HG03108 (cell line): ENCODE data around the gene ARHGAP26.
A peak's percentile ranks its signal among the peaks of the same experiment; 100 is the strongest.

Source experiments
- ATAC-seq: cut with Tn5 transposase; IDR thresholded peaks from one replicate; pipeline ENCODE4 v1.9.1; 2021; ENCODE audit warnings: moderate library complexity; ENCODE audit not compliant: unreplicated experiment

The ARHGAP26 gene

DNA sequence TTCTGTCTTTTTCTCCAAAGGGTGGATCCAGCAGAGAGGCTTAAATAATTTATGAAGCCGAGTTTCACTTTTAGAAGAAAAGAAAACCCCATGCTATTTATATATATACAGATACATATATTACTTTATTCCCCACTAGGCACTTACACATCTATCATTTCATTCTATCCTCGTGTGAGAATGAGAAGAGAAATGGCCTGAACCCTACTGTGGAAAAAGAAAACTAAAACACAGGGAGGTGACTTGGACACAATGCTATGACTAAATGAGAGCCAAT lies 438.1 kb downstream of the ARHGAP26 start:
- no peak for ATAC-seq

- no peak for ATAC-seq
Measured at GRCh38 chr5:143208781-143209510, 438.8 kb downstream of the ARHGAP26 start.

DNA sequence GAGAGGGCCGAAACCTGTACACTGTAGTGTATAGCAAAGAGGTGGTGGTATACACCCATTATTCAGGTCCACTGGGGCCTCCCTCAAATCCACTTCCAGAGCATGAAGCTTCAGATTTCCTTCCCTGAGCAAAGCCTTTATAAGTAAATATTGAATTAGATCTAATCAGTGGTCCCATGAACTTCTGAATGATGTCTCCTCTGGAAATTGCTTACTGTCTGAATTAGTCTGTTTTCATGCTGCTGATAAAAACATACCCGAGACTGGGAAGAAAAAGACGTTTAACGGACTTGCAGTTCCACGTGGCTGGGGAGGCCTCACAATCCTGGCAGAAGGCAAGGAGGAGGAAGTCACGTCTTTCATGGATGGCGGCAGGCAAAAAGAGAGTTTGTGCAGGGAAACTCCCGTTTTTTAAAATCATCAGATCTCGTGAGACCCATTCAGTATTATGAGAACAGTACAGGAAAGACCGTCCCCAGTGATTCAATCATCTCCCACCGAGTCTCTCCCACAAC lies 439.8 kb downstream of the ARHGAP26 start:
- no peak for ATAC-seq

- ATAC-seq, result no peak
Measured at GRCh38 chr5:143210576-143210975, 440.4 kb downstream of the ARHGAP26 start.

GRCh38 chr5:143212261-143212660 lies 442.1 kb downstream of the ARHGAP26 start:
- no peak for ATAC-seq

DNA sequence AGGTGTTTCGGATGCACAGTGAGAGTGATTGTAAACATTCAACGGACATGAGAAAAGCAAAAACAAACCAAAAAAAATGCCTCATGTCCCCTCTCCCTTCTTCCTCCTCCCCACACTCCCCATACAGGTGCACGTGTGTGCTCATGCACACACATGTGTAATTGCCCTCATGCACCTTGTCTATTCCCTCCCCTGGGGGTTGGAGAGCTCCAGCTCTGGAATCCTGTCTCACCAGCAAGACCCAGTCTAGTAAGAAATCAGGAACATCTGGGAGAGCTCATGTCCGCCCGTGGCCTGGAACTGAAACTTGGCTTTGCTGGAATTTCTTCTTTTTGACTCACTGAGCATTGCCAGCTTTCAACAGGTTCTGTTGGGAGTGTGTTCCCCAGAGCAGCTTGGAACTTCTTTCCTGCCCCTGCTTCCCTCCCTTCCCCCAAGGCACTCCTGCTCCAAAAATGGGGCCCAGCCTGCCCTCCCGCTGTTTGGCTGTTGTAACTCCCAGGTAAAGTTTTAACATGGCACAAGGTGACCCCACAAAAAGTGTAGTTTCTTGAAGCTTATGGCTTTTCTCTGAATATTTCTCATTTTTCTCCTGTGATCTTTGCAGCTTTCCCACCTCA lies 443.2 kb downstream of the ARHGAP26 start:
- no peak for ATAC-seq

GRCh38 chr5:143213851-143214363 lies 443.7 kb downstream of the ARHGAP26 start:
- peak; percentile 49 for ATAC-seq

DNA sequence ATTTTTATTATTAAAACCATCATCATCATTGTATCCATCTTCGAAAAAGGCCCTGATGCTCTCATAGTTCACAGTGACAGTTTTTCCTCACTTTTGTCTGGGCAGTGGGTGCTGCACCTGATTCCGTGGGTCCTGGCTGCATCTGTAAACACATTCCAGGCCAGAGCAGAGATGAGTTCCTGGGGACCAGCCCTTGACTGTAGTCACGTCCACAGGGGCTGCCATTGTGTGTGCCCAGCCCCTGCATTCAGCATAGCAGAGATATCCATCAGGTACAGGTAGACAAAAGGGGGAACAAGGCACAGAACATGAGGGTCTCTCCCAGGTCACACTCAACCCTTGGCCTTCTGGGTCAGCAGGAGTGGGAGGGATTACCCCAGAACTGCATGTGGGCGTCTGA lies 444.3 kb downstream of the ARHGAP26 start:
- ATAC-seq, result no peak

DNA sequence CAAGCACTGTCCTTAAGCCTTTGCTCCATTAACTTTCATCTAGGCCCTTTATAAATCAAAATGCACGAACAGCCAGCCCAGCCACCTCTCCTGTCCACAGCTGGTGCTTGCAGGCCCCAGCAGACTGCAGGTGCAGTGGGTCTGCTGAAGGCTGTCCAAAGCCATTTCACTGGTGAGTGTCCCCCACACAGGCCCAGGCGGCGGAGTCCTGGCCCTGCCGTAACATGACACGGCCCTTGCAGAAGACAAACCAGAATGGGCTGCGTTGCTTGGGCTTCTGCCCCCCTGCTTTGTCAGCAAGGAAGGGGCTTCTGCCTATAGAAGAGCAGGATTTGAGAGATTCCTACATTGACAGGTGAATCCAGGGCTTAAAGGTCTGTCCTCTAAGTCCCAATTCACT lies 444.7 kb downstream of the ARHGAP26 start:
- ATAC-seq, result no peak

- no peak for ATAC-seq
Measured at GRCh38 chr5:143215690-143216089, 445.5 kb downstream of the ARHGAP26 start.

DNA sequence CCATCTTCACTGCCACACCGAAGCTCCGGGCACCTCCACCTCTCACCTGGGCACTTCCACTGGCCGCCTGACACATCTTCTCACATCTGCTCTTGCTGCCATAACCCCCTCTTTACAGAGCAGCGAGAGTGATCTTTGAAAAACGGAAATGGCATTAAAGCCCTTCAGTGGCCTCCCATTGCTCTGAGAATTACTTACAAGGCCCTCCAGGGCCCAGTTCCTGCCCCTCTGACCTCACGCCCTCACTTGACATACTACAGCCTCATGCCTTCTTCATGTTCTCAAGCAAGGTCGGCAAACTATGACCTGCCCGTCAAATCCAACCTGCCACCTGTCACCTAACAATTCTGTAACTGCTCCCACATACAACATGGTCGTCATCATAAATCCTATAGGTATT lies 446.0 kb downstream of the ARHGAP26 start:
- no peak for ATAC-seq

DNA sequence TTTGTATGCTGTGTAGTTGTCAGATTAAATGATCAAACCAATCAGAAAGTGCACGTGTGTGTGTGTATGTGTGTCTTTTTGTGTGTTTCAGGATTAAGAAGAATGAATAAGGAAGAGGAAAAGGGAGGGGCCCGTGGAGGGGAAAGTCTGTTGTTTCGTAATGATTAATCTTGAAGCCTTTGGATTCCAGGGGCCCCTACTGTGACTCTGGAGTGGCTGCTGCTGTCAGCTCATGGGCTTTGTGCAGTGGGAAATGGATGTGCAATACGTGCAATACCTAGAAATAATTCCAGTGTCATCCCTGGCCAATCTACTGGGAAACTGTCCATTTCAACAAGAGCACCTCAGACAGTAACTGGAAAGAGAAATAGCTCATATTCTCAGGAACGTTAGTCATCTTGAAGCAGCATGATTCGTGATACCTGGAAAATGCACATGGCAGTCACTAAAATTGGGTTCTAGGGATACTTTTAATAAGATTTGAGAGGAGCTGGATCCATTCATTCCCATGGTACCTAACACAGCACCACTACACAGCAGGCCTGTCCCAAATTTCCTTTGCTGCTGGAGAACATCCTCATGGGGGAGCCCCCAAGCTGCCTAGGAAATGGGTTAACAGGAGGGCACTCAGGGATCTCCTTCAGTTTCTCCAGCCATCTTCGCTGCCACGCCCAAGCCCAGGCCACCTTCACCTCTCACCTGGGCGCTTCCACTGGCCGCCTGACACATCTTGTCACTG lies 447.1 kb downstream of the ARHGAP26 start:
- ATAC-seq, result no peak

DNA sequence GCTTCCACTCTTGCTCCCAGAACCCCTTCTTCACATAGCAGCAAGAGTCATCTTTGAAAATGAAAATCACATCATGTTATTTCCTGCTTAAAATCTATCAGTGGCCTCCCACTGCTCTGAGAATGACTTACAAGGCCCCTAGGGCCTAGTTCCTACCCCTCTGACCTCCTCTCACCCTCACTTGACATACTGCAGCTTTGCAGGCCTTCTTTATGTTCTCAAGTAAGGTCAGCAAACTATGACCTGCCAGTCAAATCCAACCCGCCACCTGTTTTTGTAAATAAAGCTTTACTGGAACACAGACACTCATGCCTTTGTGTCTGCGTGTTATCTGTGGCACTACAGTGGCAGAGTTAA lies 447.6 kb downstream of the ARHGAP26 start:
- ATAC-seq, result peak; percentile 41

DNA sequence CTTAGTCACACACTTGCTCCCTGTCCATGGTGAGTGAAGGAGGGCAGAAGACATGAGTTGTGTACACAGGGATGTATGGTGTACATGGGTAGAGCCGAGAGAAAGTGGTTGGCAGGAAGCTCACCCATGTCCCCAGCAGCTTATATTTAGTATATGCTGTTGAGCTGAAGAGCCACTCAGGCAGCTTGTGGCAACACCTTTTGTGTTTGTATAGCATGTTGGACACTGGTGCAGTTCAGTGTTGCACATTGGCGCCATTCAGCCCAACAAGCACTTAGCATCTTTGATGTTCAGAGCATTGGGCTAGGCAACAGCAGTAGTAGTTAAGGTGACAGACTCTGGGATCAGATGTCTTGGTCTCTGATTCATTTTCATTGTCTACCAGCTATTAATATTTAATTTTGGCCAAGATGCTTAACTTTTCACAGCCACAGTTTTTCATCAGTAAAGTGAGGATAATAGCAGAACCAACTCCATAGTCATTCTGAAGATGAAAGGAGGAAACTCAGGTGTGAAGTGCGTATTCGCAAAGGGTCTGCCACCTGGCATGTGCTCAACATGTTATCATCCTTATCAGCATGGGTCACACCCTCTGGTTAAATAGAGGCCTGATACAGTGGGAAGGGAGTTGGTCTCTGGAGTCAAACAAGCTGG lies 448.5 kb downstream of the ARHGAP26 start:
- ATAC-seq, result no peak

- no peak for ATAC-seq
Measured at GRCh38 chr5:143219696-143220095, 449.5 kb downstream of the ARHGAP26 start.

DNA sequence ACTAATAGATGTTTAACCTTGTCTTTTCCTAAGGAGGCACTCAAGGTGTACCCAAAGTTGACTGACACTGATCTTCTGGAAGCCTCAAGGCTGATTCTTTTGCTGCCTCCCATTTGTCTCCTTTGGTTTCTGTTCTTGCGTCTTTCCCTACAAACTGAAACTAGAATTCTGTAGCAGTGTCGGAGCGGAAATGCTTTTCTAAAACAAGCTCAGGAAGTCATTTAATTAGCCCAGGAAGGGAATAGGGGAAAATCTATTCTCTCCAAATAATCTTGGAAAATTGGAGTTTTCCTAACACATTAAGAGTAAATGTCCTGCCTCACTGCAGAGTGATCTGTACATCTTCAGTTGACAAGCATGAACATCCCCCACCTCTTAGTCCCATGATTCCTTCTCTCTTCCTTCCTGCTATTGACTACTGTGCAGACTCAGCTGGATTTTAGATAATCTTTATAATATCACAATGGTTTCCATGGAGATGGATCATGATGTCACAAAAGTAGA lies 450.6 kb downstream of the ARHGAP26 start:
- ATAC-seq, result no peak

DNA sequence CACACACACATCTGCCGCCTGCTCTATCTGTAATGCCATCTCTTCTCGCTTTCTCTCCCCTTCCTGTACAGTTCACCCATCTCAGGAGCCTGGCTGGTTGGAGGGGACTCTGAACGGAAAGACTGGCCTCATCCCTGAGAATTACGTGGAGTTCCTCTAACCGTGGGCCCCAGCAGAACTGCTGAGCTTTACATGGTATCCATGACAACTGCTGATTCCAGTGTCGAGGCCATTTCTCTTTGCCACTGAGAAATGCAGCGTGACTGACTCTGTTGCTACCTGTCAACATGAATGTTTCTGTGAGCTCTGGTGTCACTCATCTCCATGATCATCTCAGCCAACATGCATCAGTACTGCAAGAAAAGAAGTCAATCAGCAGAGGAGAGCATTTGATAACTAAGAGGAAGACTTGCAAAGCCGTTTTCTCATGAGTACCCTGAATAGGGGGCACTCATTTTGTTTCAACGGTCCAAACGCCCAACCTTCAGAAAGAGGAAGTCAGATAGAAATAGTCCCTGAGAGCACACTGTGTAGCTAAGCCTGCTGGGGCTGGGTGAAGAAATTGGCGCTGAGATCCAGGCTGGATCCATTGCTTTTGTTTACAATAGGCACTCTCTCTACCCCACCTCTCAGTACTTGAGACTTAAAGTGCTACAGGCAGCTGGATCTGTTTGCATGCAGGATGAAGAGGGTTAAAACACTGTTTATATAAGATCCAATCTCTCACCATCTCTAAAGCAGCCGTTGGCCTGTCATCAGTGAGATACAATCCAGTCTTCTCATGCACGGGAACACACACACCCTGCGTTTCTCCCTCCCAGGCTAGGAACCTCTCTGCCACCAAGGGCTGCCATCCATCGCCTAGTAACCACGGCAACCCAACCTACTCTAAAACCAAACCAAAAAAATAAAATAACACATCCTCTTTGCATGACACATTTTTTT lies 452.4 kb downstream of the ARHGAP26 start:
- ATAC-seq, result peak; percentile 56

DNA sequence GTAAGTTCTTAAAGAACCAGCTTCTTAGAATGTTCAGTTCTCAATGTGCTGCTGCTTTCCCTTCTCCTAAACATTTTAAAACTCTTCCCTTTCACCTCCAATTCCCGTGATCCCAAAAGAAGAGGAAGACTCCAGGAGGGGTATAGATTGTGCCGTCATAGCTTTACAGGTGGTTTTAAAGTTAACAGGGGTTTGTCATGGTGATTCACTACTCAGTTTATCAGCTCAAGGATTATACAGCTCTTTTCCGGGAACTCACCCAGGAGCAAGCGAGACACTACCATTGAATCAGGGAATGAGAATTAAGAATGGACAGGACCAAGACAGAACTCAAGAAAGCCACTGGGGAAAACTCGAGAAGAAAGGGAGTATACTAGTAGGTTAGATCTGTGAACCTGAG lies 454.5 kb downstream of the ARHGAP26 start:
- ATAC-seq, result no peak

GRCh38 chr5:143225511-143225910 lies 455.3 kb downstream of the ARHGAP26 start:
- no peak for ATAC-seq

- ATAC-seq, result no peak
Measured at GRCh38 chr5:143226361-143226760, 456.2 kb downstream of the ARHGAP26 start.
